GM19324 (cell line): ENCODE measurements around the gene ACTL7B.
"Not testable (repeated sequence)": the region's sequence is repeated elsewhere in the genome, so short reads cannot be mapped to it uniquely, and the experiment has no call there.

Experiments used
- ATAC-seq: cut with Tn5 transposase; IDR thresholded peaks from one replicate; pipeline ENCODE4 v1.9.1; 2021; ENCODE audit warnings: mild to moderate bottlenecking, moderate library complexity; ENCODE audit not compliant: unreplicated experiment, low FRiP score

The ACTL7B gene

DNA sequence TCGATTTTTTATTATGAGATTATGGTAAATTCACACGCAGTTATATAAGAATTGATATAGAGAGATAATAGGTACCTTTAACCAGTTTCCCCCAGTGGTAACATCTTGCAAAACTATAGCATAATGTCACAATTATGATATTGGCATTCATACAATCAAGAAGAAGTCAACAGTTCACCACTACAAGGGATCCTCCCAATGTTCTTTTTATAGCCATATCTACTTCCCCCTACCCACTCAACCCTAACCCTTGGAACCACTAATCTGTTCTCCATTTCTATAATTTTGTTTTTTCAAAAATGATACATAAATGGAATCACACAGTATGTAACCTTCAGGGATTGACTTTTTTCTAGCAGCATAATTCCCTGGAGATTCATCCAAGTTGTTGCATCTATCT is 9.8 kb downstream of the ACTL7B start:
- ATAC-seq: no peak

- no peak for ATAC-seq
Measured at GRCh38 chr9:108845507-108845906, 10.3 kb downstream of the ACTL7B start.

DNA sequence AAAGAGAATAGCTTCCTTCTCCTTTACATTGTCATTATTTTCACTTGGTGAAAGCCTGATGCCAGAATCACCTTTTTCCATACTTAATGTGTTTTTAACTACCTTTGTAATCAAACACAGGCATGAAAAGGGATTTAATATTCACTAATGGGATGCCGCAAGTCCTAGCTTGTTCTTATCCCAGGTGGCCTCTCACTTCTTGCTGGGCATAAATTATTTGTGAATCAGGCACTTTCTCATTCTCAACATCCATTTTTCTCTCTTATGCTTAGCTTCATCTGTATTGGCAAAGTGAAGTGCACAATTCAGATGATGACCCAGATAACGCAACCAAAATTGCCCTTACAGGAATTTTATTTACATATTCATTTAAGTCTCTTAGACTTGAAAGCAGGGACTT is 10.9 kb downstream of the ACTL7B start:
- ATAC-seq: no peak

GRCh38 chr9:108844391-108844790 is 11.4 kb downstream of the ACTL7B start:
- no peak for ATAC-seq

- no peak for ATAC-seq
Measured at GRCh38 chr9:108842610-108843295, 13.0 kb downstream of the ACTL7B start.

DNA sequence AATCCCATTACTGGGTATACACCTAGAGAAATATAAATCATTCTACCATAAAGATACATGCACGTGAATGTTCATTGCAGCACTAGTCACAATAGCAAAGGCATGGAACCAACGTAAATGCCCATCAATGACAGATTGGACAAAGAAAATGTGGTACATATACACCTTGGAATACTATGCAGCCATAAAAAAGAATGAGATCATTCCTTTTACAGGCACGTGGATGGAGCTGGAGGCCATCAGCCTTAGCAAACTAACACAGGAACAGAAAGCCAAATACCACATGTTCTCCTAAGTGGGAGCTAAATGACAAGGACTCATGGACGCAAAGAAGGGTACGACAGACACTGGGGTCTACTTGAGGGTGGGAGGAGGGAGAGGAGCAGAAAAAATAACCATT is 16.2 kb downstream of the ACTL7B start:
- ATAC-seq: not testable (repeated sequence)

DNA sequence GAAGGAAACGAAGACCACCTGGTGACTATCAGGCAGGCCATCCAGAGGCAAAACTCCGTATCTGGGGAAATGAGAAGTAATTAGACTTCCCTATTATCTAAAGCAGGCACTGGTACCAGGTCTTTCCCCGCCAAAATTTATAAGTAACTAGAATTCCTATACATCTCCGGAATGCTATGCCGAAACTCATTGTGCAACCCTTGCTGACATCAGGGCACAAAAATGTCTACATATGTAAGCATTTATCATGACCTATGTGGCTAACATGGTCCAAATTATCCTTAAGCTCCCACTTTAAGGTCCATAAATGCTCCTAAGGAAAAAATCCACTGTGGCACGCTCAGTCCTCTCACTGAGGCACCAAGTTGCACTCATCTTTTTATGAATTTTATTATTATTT is 17.8 kb downstream of the ACTL7B start:
- no peak for ATAC-seq

DNA sequence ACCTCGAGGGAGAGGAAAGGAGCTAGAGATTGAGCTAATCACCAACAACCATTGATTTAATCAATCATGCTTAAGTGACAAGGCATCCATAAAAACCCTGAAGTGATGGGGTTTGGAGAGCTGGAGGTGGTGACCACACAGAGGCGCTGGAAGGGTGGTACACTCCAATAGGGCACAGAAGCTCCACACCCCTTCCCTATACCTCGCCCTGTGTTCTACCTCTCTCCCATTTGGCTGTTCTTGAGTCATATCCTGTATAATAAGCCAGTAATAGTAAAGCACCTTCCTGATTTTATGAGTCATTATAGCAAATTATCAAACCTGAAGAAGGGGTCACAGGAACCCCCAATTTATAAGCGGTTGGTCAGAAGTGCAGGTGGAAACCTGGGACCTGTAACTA is 18.3 kb downstream of the ACTL7B start:
- no peak for ATAC-seq

DNA sequence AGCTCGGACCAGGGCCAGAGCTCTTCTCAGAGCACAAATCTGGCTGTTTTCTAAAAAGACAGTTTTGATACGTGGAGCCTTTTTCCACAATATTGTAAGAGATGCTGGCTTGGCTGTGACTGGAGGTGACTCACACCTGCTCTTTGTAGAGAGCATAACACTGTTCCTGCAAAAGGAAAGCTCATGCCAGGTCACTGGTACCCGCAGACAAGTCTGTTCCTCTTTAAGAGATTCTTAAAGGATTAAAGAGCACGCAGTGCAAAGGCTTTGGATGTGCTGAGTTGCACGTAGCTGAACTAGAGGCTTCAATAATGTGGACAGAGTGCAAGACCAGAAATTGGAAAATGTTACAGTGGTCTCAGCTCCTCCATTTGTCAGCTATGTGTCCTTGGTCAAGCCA is 19.0 kb downstream of the ACTL7B start:
- ATAC-seq: no peak

GRCh38 chr9:108836319-108836718 is 19.5 kb downstream of the ACTL7B start:
- no peak for ATAC-seq

GRCh38 chr9:108835831-108836230 is 20.0 kb downstream of the ACTL7B start:
- ATAC-seq: no peak

DNA sequence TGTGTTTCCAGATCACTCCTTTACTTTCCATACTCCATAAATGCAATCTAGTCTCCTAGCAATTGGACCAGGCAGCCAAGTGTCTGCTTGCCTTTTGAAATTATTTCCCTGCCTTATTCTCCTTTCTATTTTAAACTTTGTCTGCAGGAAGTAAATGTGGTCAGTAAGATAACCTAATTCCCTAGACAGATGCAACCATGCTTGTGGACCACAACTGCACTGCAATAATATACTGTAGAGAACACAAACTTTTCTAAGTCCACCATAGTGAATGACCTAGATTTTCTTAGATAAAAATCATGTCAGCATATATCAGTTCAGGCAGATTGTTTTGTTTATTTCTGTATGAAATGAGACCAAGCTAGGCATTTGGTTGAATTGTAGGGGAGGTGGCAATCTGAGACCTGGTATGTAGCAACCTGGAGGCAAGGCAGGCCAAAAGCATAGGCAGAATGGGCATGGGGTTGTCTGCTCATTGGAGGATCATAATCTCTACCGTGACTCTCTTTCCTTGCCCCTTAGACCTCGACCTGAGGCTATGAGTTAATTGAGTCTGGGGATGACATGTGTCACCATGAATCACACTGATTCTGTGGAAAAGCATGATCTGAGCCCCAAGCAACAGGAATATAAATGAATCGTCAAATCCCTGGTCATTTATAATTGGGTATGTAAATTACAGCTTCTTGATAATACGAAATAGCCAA is 20.7 kb downstream of the ACTL7B start:
- no peak for ATAC-seq

DNA sequence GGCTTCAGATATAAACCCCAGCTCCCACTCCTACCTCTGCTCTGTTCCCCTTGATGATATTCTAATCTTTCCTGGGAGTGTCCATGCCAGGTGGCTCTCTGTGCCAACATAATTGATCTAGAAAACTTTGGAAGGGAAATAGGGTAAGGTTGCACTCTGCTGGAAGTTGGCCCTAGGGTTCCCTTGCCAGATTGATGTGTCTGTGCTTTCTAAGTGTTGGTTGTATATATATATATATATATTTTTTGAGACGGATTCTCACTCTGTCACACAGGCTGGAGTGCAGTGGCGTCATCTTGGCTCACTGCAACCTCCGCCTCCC is 23.6 kb downstream of the ACTL7B start:
- no peak for ATAC-seq

- no peak for ATAC-seq
Measured at GRCh38 chr9:108831496-108832178, 24.1 kb downstream of the ACTL7B start.

DNA sequence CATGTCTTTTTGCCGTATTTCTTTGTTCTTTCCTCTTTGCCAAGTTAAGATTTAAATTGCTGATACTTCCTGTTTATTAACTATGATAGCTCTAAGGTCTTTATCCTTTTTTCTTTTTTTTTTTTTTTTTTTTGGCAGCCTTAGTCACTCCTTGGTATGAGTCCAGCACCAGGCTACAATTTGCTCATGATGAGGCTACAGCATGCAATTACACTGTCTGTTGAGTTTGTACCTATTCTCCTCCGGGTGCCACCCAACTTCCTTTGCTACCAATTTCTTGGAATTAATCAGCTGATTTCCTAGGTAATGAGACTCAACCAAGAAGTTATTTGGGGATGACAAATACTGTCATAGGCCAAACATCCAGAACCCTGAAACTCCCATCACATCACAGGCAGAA is 25.5 kb downstream of the ACTL7B start:
- no peak for ATAC-seq

DNA sequence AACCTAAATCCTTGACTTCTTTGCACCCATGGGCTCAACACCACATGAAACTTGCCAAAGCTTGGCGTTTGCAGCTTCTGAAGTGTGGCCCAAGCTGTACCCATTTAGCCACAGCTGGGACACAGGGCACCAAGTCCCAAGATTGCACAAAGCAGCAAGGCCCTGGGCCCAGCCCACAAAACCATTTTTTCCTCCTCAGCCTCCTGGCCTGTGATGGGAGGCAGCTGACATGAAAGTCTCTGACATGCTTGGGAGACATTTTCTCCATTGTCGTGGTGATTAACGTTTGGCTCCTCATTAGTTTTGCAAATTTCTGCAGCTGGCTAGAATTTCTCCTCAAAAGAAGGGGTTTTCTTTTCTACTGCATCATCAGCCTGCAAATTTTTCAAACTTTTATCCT is 32.0 kb downstream of the ACTL7B start:
- ATAC-seq: no peak

- ATAC-seq: no peak
Measured at GRCh38 chr9:108816037-108816436, 39.7 kb downstream of the ACTL7B start.

GRCh38 chr9:108815156-108815555 is 40.6 kb downstream of the ACTL7B start:
- no peak for ATAC-seq

GRCh38 chr9:108813951-108814601 is 41.7 kb downstream of the ACTL7B start:
- ATAC-seq: no peak

GRCh38 chr9:108812396-108813025 is 43.3 kb downstream of the ACTL7B start:
- ATAC-seq: no peak

DNA sequence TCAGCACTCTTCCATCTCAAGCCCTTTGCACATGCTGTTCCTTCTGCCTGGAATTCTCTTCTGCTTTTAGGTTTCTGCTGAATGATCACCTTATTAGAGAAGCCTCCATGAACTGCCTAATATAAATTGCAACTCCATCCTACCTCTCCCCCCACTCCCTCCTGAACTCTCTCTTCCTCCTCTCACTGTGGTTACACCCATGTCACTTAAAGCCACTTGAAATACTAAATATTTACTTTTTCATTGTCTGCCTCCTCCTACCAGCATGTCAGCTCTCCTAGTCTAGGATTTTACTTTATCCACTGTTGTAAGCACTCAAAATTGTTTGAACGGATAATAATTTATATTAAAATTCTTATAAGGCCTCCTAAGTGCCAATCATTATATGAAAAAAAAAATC is 43.8 kb downstream of the ACTL7B start:
- ATAC-seq: no peak
